Measurements from ENCODE around the gene RET. TPM values are rescaled to one million over a fixed set of nuclear protein-coding genes. Genes with fewer than 3 reads are reported as not detected.

Gene RET
- total RNA-seq, 2 experiments from 2014 or later: 0.36 TPM; not detected in 1

DNA sequence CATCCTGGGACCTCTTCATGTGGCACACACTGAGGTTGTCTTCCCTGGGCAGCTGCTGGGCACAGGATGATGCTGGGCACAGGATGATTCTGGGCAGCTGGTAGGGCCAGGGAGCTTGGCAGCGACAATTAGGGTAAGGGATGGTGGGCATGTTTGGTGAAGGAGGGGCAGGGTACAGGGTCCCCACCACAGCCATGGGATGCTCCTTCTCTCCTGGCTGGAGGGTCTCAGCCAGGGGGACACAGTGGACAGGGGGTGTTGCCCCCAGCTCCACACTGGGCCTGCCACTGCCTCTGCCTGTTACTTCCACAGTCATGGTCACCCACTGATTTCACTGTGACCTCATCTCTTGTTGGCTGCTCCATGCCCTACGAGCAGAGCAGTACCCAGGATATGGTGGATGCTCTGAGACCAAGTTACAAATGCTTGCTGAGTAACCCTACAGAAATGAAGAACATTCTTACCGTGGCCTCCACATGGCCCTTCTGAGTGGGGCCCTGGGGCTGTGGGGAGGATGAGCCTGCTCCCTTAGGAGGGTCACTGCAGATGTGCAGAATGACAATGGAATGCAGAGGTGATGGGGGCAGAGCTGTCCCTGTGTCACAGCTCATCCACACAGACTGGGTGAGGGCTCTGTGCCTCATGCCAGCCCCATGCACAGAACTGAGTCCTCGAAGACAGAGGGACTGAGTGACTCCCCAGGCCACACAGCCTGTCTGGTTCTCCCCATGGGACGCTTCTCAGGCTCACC lies 28.4 kb upstream of the RET start:
- H3K36me3 Mint-ChIP-seq (ENCODE audit: low read depth): no peaks in the 10 kb centered on the region
- H3K4me1 Mint-ChIP-seq (ENCODE audit: low read depth): peaks cover 3% of the 10 kb centered on the region
- H3K9me3 Mint-ChIP-seq: no peaks in the 10 kb centered on the region
- DNase-seq: no peak
- CTCF ChIA-PET: no interaction called here
- H3K27me3 Mint-ChIP-seq (ENCODE audit: low read depth): peaks cover 10% of the 10 kb centered on the region
- no peak overlapping the region for H3K4me3 Mint-ChIP-seq
- no peak overlapping the region for H3K27ac Mint-ChIP-seq
- intact Hi-C loops (cut with micrococcal nuclease): no loop called here

- CTCF ChIA-PET: no interaction called here
- no peaks in the 10 kb centered on the region for H3K9me3 Mint-ChIP-seq
- intact Hi-C loops (cut with micrococcal nuclease): no loop called here
- DNase-seq: no peak
- no peak overlapping the region for H3K4me3 Mint-ChIP-seq
- H3K4me1 Mint-ChIP-seq (ENCODE audit: low read depth): peaks cover 3% of the 10 kb centered on the region
- peaks cover 12% of the 10 kb centered on the region for H3K27me3 Mint-ChIP-seq (ENCODE audit: low read depth)
- H3K27ac Mint-ChIP-seq: no peak overlapping the region
- H3K36me3 Mint-ChIP-seq (ENCODE audit: low read depth): no peaks in the 10 kb centered on the region
Measured at GRCh38 chr10:43049081-43049551, 27.8 kb upstream of the RET start.

- intact Hi-C loops (cut with micrococcal nuclease): no loop called here
- H3K9me3 Mint-ChIP-seq: no peaks in the 10 kb centered on the region
- CTCF ChIA-PET: no interaction called here
Measured at GRCh38 chr10:43050011-43050410, 26.9 kb upstream of the RET start.

GRCh38 chr10:43053825-43054224 lies 23.0 kb upstream of the RET start:
- no peak for DNase-seq
- Mint-ChIP-seq H3K27ac (no peak overlapping the region), H3K27me3 (ENCODE audit: low read depth) (peaks cover 12% of the 10 kb centered on the region), H3K4me1 (ENCODE audit: low read depth) (peaks cover 3% of the 10 kb centered on the region), H3K9me3 (no peaks in the 10 kb centered on the region), H3K4me3 (no peak overlapping the region), H3K36me3 (ENCODE audit: low read depth) (no peaks in the 10 kb centered on the region)
- CTCF ChIA-PET: interaction anchor here (0.7 kb wide), 1 partner anchor 25 kb away, joined by 3 read pairs; no protein-coding TSS in a partner anchor
- intact Hi-C loops (cut with micrococcal nuclease): no loop called here

More at GRCh38 chr10:43050011-43050410, 26.9 kb upstream of the RET start:
- H3K27ac Mint-ChIP-seq: no peak overlapping the region
- H3K4me3 Mint-ChIP-seq: no peak overlapping the region
- H3K36me3 Mint-ChIP-seq (ENCODE audit: low read depth): no peaks in the 10 kb centered on the region
- H3K4me1 Mint-ChIP-seq (ENCODE audit: low read depth): peaks cover 3% of the 10 kb centered on the region
- H3K27me3 Mint-ChIP-seq (ENCODE audit: low read depth): peaks cover 12% of the 10 kb centered on the region
- no peak for DNase-seq

DNA sequence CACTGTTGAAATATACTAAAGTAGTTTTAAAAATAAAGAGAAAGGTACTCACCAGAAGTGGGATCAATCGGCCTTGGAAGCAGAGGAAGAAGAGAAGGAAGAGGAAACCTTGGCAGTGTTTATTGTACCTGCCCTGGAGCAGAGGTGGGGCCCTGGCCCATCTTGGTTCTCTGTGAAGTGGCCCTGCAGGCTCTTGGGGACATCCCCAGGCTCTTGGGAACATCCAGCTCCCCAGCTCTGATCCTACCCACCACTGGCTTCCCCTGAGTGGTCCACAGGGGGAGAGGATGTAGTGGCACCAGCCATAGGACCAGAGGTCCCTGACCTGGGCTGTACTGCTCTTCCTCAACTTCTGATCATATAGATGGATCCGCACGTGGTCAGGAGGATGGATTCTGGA lies 22.3 kb upstream of the RET start:
- CTCF ChIA-PET: no interaction called here
- Mint-ChIP-seq H3K9me3 (no peaks in the 10 kb centered on the region), H3K27me3 (ENCODE audit: low read depth) (peaks cover 7% of the 10 kb centered on the region), H3K4me1 (ENCODE audit: low read depth) (peaks cover 3% of the 10 kb centered on the region), H3K27ac (no peak overlapping the region), H3K36me3 (ENCODE audit: low read depth) (no peaks in the 10 kb centered on the region), H3K4me3 (no peak overlapping the region)
- intact Hi-C loops (cut with micrococcal nuclease): no loop called here
- no peak for DNase-seq

DNA sequence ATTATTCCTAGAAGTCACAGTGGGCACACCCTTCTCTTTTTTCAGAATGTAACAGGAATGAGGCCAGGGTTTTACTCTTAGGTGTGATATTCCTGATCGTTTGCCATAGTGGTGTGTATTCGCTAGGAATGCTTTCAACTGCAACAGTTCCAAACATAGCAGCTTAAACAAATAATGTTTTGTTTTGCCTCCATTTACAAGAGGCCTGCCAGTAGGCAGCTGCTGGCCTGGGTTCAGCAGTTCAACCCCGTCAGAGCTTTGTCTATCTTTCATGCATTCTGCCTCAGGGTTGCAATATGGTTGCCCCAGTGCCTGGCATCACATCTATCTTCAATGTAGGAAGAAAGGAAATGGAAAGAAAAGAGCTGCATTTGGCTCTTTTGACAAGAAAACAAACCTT lies 21.7 kb upstream of the RET start:
- DNase-seq: no peak
- H3K27ac Mint-ChIP-seq: no peak overlapping the region
- H3K4me1 Mint-ChIP-seq (ENCODE audit: low read depth): peaks cover under 1% of the 10 kb centered on the region
- no peak overlapping the region for H3K4me3 Mint-ChIP-seq
- intact Hi-C loops (cut with micrococcal nuclease): no loop called here
- CTCF ChIA-PET: no interaction called here
- no peaks in the 10 kb centered on the region for H3K9me3 Mint-ChIP-seq
- peaks cover 7% of the 10 kb centered on the region for H3K27me3 Mint-ChIP-seq (ENCODE audit: low read depth)
- H3K36me3 Mint-ChIP-seq (ENCODE audit: low read depth): no peaks in the 10 kb centered on the region

GRCh38 chr10:43055991-43056567 lies 20.8 kb upstream of the RET start:
- no peaks in the 10 kb centered on the region for H3K9me3 Mint-ChIP-seq
- H3K4me3 Mint-ChIP-seq: no peak overlapping the region
- intact Hi-C loops (cut with micrococcal nuclease): no loop called here
- no peak for DNase-seq
- no peaks in the 10 kb centered on the region for H3K4me1 Mint-ChIP-seq (ENCODE audit: low read depth)
- H3K36me3 Mint-ChIP-seq (ENCODE audit: low read depth): no peaks in the 10 kb centered on the region
- H3K27me3 Mint-ChIP-seq (ENCODE audit: low read depth): peaks cover 7% of the 10 kb centered on the region
- H3K27ac Mint-ChIP-seq: no peak overlapping the region
- CTCF ChIA-PET: no interaction called here

- peaks cover 7% of the 10 kb centered on the region for H3K27me3 Mint-ChIP-seq (ENCODE audit: low read depth)
- no peak overlapping the region for H3K27ac Mint-ChIP-seq
- no peak overlapping the region for H3K4me3 Mint-ChIP-seq
- H3K36me3 Mint-ChIP-seq (ENCODE audit: low read depth): no peaks in the 10 kb centered on the region
- intact Hi-C loops (cut with micrococcal nuclease): no loop called here
- no peaks in the 10 kb centered on the region for H3K4me1 Mint-ChIP-seq (ENCODE audit: low read depth)
- no peak for DNase-seq
- CTCF ChIA-PET: no interaction called here
- H3K9me3 Mint-ChIP-seq: no peaks in the 10 kb centered on the region
Measured at GRCh38 chr10:43056568-43057011, 20.3 kb upstream of the RET start.

DNA sequence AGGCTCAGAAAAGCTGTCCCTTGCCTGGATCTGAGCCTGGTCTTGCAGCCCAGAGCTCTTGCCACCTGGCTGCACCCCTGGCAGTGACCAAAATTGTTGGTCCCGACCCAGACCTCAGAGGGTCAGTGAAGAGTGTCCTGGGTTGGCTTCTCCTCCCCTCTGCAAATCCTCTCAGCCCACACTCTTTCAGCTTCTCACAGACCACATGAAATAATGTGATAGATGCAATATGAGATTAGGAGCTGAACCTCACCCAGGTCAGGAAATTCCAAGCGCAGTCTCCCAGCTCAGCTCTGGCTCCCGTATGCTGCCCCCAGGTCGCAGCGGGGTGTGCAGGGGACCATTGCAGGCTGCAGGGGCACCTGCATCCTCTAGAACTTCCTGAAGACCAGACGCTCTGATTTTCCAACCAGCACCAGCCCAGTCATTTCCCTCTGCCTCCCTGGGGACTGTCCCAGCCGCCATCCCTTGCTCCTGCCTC lies 19.6 kb upstream of the RET start:
- CTCF ChIA-PET: no interaction called here
- Mint-ChIP-seq H3K4me3 (no peak overlapping the region), H3K9me3 (no peaks in the 10 kb centered on the region), H3K27me3 (ENCODE audit: low read depth) (peaks cover 7% of the 10 kb centered on the region), H3K4me1 (ENCODE audit: low read depth) (no peaks in the 10 kb centered on the region), H3K36me3 (ENCODE audit: low read depth) (no peaks in the 10 kb centered on the region), H3K27ac (no peak overlapping the region)
- no peak for DNase-seq
- intact Hi-C loops (cut with micrococcal nuclease): no loop called here

DNA sequence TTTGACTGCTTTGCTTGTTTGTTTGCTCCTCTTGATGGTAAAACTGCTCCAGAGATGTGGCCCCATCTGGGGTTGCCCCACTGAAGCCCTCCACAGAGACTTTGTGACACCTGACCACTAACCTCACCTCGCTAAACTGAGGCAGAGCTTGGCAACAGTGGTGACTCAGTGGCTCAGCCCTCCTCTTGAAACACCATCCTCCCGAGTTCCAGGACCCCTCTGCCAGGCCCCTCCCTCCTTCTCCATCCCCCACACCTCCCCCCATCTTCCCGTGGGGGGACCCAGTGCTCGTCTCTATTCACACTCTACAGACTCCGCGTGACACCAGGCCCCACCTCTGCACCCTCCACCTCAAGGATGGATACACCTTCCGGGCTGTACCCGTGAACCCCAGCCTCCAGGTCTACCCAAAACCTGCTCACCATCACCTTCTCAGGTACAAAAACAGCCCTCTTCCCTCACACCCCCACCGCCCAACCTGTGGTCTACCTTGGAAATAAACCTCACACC lies 19.0 kb upstream of the RET start:
- DNase-seq: no peak
- intact Hi-C loops (cut with micrococcal nuclease): no loop called here
- Mint-ChIP-seq H3K4me1 (ENCODE audit: low read depth) (no peaks in the 10 kb centered on the region), H3K36me3 (ENCODE audit: low read depth) (no peaks in the 10 kb centered on the region), H3K9me3 (no peaks in the 10 kb centered on the region), H3K4me3 (no peak overlapping the region), H3K27me3 (ENCODE audit: low read depth) (peaks cover 7% of the 10 kb centered on the region), H3K27ac (no peak overlapping the region)
- CTCF ChIA-PET: no interaction called here

DNA sequence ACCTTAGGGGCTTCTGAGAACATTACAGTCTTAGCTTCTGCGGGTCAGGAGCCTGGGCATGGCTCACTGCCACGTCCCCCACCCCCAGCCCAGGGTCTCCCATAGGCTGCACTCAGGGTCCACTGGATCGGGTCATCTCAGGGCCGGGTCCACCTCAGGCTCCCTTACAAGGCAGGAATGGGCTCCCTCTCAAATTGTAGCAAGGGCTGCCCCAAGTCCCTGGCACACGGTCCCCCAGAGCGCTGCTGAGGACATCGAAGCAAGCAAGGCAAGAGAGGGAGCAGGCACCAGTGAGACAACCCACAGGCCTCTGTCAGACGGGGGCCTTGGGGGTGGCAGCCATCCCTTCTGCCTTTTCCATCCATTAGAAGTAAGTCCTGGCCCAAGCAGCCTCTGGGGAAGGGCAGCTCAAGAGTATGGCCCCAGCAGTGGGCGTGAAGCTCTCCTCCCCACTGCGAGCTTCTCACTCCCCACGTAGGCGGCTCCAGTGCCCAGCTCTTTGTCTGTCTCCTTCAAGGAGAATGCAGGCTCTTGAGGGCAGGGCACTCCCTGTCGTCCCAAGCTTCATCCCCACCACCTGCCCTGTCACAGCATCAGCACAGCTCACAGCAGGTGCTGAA lies 18.0 kb upstream of the RET start:
- no peak overlapping the region for H3K4me3 Mint-ChIP-seq
- CTCF ChIA-PET: no interaction called here
- no peaks in the 10 kb centered on the region for H3K36me3 Mint-ChIP-seq (ENCODE audit: low read depth)
- DNase-seq: no peak
- intact Hi-C loops (cut with micrococcal nuclease): no loop called here
- H3K27ac Mint-ChIP-seq: no peak overlapping the region
- peaks cover 4% of the 10 kb centered on the region for H3K27me3 Mint-ChIP-seq (ENCODE audit: low read depth)
- no peaks in the 10 kb centered on the region for H3K9me3 Mint-ChIP-seq
- H3K4me1 Mint-ChIP-seq (ENCODE audit: low read depth): no peaks in the 10 kb centered on the region

GRCh38 chr10:43059336-43059720 lies 17.5 kb upstream of the RET start:
- H3K4me1 Mint-ChIP-seq (ENCODE audit: low read depth): no peaks in the 10 kb centered on the region
- H3K27ac Mint-ChIP-seq: no peak overlapping the region
- CTCF ChIA-PET: no interaction called here
- H3K4me3 Mint-ChIP-seq: no peak overlapping the region
- no peak for DNase-seq
- peaks cover 4% of the 10 kb centered on the region for H3K27me3 Mint-ChIP-seq (ENCODE audit: low read depth)
- H3K36me3 Mint-ChIP-seq (ENCODE audit: low read depth): no peaks in the 10 kb centered on the region
- H3K9me3 Mint-ChIP-seq: no peaks in the 10 kb centered on the region
- intact Hi-C loops (cut with micrococcal nuclease): no loop called here

Measured in activated naive CD4-positive, alpha-beta T cell treated with anti-CD3 and anti-CD28 coated beads for 36 hours (primary cell).